HK-2 (cell line): ENCODE results near the gene OR4M1.
"Not testable (repeated sequence)": the region's sequence is repeated elsewhere in the genome, so short reads cannot be mapped to it uniquely, and the experiment has no call there.

Experiments used
- DNase-seq: peaks from one replicate; pipeline ENCODE4 v3.0.0-alpha.2; 2018; ENCODE audit not compliant: unreplicated experiment

Gene OR4M1

DNA sequence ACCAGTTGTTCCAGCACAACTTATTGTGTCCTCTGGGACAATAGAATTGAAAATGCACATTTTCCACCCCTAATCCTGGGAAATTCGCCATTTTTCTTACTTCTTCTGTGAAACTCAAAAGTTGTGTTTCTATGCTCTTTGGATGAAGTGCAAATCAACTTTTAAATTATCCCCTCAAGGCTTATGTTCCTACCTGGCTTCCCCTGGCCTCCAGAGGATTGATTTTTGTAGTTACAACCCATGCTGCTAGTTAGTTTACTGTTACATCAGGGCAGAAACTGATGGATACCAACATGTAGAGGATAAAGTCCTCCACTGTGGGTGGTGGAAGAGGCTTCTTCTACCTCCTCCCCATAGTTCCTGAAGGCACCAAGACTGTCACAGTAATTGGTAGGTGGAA lies at the start of gene OR4M1:
TSS of gene OR4M1 (plus strand) at position 301 of the 400 bp plus-strand sequence. CDS start 6,819 bp downstream, outside the sequence.
- not testable (repeated sequence) for DNase-seq

DNA sequence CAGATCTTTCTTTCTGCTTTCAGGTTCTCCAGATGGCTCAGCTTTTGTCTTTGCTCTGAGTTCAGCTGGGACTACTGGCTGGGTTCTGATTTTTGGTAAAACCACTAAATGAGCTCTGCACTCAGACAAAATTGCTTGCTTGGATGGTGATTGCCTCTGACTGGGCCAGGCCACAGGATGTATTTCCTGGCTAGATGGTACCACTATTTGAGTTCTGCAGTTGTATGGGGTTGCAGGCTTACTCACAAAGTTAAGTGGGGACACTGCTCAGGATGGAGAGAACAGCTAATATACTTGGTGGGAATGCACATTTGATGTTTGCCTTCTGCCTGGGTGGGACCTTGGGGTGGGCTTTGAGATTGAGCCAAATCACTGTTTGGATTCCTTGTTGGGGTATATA lies 43.9 kb upstream of the OR4M1 start:
- no peak for DNase-seq

GRCh38 chr14:19729763-19730162 lies 43.5 kb upstream of the OR4M1 start:
- no peak for DNase-seq

DNA sequence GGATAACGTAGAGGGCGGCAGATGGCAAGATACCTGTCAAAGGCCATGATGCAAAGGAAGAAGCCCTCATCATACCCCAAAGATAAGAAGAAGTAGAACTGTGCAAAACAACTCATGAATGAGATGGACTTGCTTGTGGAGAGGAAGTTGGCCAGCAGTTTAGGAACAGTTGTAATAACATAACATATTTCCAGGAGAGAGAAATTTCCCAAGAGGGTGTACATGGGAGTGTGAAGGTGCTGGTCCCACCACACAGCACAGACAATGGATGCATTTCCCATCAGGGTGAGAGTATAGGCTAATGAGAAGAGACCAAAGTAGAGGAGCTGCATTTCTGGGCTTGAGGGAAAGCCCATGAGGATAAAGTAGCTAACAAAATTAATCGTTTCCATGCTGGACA lies 39.4 kb upstream of the OR4M1 start:
- not testable (repeated sequence) for DNase-seq

DNA sequence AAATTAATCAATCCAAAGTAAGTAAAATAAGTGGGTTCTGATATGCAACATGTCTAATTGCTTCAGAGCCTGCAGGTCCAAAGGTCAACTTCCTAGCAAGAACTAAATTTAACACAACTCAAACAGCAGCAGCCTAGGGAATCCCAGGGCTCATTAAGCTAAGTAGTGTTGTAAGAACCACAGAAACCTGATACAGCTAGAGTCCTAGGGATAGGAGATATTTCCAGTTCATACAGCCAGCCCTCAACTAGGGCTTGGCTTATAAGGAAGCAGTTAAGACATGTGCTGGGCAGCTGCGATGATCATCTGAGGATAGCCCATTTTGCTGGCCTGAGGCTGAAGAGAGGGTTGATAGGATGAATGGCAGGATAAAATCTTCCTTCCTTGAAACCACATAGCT lies 30.0 kb upstream of the OR4M1 start, which contains the start of gene OR4Q3:
TSS of gene OR4Q3 (plus strand) at position 316 of the 400 bp plus-strand sequence.
- no peak for DNase-seq

DNA sequence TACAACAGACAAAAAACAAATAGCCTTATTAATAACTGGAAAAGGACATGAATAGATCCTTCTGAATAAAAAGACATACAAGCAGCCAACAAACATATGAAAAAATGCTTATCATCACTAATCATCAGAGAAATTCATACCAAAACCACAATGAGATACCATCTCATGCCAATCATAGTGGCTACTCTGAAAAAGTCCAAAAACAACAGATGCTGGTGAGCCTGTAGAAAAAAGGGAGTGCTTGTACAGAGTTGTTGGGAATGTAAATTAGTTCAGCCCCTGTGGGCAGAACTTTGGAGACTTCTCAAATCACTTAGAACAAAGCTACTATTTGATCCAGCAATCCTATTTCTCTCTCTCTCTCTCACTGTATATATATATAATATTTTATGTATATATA lies 21.0 kb upstream of the OR4M1 start:
- DNase-seq, result not testable (repeated sequence)

GRCh38 chr14:19754172-19754571 lies 19.1 kb upstream of the OR4M1 start:
- no peak for DNase-seq

- not testable (repeated sequence) for DNase-seq
Measured at GRCh38 chr14:19771491-19771890, 1.8 kb upstream of the OR4M1 start.

GRCh38 chr14:19771895-19772430 lies 1.3 kb upstream of the OR4M1 start:
- no peak for DNase-seq

- DNase-seq, result not testable (repeated sequence)
Measured at GRCh38 chr14:19772454-19772853, 850 bp upstream of the OR4M1 start.

DNA sequence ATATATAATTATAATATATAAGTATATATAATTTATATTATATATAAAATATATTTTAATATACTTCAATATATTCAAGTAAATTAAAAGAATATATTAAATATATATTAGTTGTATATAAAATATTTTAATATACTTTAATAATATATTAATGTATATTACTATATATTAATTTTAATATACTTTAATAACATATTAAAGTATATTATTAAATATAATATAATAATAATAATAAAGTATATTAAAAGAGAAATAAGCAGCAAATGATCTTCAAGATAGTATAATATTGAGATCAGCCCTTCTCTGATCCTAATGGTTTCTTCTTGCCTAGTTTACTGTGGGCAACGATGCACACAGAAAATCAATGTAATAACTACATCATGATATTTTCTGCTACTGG lies 2.3 kb downstream of the OR4M1 start:
- no peak for DNase-seq

DNA sequence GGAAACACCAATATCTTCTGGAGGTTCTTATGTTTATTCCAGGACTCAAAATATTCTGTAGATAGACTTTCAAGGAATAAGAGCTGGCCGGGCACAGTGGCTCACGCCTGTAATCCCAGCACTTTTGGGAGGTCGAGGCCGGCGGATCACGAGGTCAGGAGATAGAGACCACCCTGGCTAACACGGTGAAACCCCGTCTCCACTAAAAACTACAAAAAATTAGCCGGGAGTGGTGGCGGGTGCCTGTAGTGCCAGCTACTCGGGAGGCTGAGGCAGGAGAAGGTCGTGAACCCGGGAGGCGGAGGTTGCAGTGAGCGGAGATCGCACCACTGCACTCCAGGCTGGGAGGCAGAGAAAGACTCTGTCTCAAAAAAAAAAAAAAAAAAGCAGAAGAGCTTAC lies 12.5 kb downstream of the OR4M1 start:
- DNase-seq, result not testable (repeated sequence)

DNA sequence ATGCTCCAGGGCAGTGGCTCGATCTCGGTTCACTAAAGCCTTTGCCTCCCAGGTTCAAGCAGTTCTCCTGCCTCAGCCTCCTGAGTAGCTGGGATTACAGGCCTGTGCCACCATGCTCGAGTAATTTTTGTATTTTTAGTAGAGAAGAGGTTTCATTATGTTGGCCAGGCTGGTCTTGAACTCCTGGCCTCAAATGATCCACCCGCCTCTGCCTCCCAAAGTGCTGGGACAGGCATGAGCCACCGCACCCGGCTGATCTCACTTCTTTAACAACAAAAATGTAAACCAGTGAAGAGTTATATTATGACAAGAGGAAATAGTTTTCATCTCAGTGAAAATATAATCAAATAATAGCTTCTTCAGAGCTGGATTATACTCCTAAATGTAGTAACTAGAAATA lies 14.0 kb downstream of the OR4M1 start:
- DNase-seq, result not testable (repeated sequence)

GRCh38 chr14:19788150-19788549 lies 14.8 kb downstream of the OR4M1 start:
- not testable (repeated sequence) for DNase-seq

GRCh38 chr14:19796520-19797108 lies 23.3 kb downstream of the OR4M1 start:
- not testable (repeated sequence) for DNase-seq

DNA sequence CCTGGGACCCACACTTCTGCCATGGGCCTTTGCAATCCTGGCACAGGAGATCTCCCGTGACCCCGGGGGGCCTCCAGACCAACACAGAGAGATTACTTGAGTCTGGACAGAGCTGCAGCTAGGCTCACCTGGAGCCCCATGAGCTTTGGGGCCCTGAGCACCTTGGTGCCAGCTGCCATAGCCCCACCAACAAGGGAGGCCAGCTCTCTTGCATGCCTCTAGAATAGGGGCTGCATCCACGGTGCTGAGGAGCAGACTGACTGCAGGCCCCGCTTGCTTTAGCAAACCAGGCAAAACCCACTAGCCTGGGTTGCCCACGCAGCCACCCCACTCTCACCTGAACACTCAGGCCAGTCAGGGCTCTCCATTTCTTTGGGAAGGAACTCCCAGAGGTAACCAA lies 26.6 kb downstream of the OR4M1 start:
- no peak for DNase-seq

- no peak for DNase-seq
Measured at GRCh38 chr14:19800282-19801117, 27.2 kb downstream of the OR4M1 start.

- no peak for DNase-seq
Measured at GRCh38 chr14:19801118-19801464, 27.8 kb downstream of the OR4M1 start.

DNA sequence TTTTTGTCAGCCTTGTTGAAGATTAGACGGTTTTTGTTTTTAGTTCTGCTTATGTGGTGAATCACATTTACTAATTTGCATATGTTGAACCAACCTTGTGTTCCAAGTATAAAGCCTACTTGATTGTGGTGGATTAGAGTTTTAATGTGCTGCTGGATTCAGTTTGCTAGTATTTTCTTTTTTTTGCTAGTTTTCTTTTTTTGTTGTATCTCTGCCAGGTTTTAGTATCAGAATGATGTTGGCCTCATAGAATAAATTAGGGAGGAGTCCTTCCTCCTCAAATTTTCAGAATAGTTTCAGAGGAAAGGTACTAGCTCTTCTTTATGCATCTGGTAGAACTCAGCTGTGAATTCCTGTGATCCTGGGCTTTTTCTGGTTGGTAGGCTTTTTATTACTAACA lies 30.2 kb downstream of the OR4M1 start, which contains the start of gene OR4N2:
TSS of gene OR4N2 (plus strand) at position 301 of the 400 bp plus-strand sequence. CDS start 23,679 bp downstream, outside the sequence.
- DNase-seq, result not testable (repeated sequence)

DNA sequence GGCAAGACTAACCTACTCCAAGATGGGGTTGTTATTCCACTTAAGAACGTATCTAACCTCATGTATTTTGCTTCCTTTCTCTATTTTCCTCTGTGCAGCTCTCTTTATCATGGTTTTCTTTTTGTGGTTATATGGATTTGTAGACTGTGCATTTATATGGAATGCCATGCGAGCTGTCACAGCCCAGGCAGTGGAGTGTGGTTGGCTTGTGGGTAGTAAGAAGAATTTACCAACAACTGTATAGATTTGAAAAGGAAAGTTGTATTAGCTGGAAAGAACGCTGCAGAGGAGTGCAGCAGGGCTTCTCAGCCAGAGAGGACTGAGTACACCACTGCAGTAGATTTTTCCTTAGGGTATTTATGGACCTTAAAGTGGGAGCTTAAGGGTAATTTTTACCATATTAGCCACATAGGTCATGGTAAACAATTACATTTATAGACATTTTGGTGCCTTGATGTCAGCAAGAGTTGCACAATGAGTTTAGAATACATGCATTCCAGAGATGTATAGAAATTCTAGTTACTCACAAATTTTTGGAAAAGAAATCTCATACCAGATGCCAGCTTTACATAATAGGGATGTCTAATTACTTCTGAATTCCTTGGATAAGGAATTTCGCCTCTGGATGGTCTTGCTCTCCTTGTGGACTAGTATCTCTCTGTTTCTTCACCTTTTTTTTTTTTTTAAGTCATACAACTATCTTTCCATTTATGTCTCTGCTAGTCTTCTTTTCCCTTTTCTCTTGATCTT lies 40.0 kb downstream of the OR4M1 start:
- DNase-seq, result not testable (repeated sequence)

- not testable (repeated sequence) for DNase-seq
Measured at GRCh38 chr14:19819879-19820278, 46.6 kb downstream of the OR4M1 start.

DNA sequence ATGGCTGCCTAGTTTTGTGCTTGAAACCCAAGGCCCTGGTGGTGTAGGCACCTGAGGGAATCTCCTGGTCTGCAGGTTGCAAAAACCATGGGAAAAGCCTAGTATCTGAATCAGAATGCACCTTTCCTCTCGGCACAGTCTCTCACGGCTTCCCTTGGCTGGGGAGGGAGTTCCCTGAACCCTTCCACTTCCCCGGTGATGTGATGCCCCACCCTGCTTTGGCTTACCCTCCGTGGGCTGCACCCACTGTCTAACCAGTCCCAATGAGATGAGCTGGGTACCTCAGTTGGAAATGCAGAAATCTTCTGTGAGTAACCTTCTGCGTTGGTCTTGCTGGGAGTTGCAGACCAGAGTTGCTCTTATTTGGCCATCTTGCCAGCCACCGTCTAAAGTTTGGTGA lies 47.7 kb downstream of the OR4M1 start:
- DNase-seq, result not testable (repeated sequence)
